IMR-90 (cell line): ENCODE data around the gene GRHL3. TPM values are rescaled to one million over a fixed set of nuclear protein-coding genes. Genes with fewer than 3 reads are reported as not detected.

Source experiments
- ATAC-seq: fragments of 200-7000 bp; cut with Tn5 transposase; 2 replicates; pipeline ENCODE4 v1.9.1; 2020; ENCODE audit warnings: low read depth, mild to moderate bottlenecking, moderate library complexity
- BruUV-seq: library from RNA; stranded (reverse); fragments of 400-500 nt; replicated peaks from 2 replicates; lab custom pipeline; 2021; lab: Mats Ljungman, UMichigan
- CTCF ChIA-PET: fragments of 300-600 bp; formaldehyde crosslinking; extraction: SDS; loops from one replicate; lab custom pipeline; 2021; ENCODE audit warnings: antibody characterized with exemption; lab: Yijun Ruan, JAX
- POLR2A ChIA-PET: fragments of 300-600 bp; sonication (Branson Sonifier 250); formaldehyde crosslinking; loops from one replicate; lab custom pipeline; 2022; ENCODE audit warnings: antibody characterized with exemption; ENCODE audit not compliant: unreplicated experiment; lab: Charles Lee
- DNase-seq: peaks from one replicate; pipeline ENCODE4 v3.0.0; 2013
- H2AFZ ChIP-seq: replicated peaks from 2 replicates; pipeline ENCODE3; 2013; ENCODE audit warnings: low read length, mild to moderate bottlenecking; ENCODE audit not compliant: poor library complexity
- H2AK5ac ChIP-seq: 2 replicates; pipeline ENCODE4 v1.6.1; 2013; ENCODE audit warnings: low read depth, low read length, inconsistent platforms
- H2AK9ac ChIP-seq: replicated peaks from 2 replicates; pipeline ENCODE3; 2013; ENCODE audit warnings: mild to moderate bottlenecking, low read depth, low read length, moderate library complexity; ENCODE audit not compliant: poor library complexity
- H2BK120ac ChIP-seq: 2 replicates; pipeline ENCODE4 v1.6.1; 2013; ENCODE audit warnings: low read depth, low read length, inconsistent platforms
- H2BK15ac ChIP-seq: 3 replicates; pipeline ENCODE4 v1.6.1; 2013; ENCODE audit warnings: low read depth, low read length, inconsistent platforms
- H2BK20ac ChIP-seq: 2 replicates; pipeline ENCODE4 v1.6.1; 2013; ENCODE audit warnings: low read depth, mild to moderate bottlenecking, inconsistent platforms, low read length, moderate library complexity
- H2BK5ac ChIP-seq: 2 replicates; pipeline ENCODE4 v1.6.1; 2013; ENCODE audit warnings: mild to moderate bottlenecking, low read depth, low read length, inconsistent platforms; ENCODE audit not compliant: poor library complexity, severe bottlenecking
- H3K14ac ChIP-seq: replicated peaks from 2 replicates; pipeline ENCODE4 v1.6.1; 2013; ENCODE audit warnings: low read depth, low read length, inconsistent platforms
- H3K18ac ChIP-seq: 2 replicates; pipeline ENCODE4 v1.6.1; 2013; ENCODE audit warnings: low read depth, low read length, control low read depth
- H3K23ac ChIP-seq: 2 replicates; pipeline ENCODE4 v1.6.1; 2013; ENCODE audit warnings: low read depth, low read length, inconsistent platforms
- H3K27ac ChIP-seq: 2 replicates; pipeline ENCODE4 v1.5.1; 2013; ENCODE audit warnings: mild to moderate bottlenecking, control low read depth, low read length; ENCODE audit not compliant: insufficient read depth
- H3K27me3 ChIP-seq: 2 replicates; pipeline ENCODE4 v1.6.1; 2013; ENCODE audit warnings: low read length; ENCODE audit not compliant: control insufficient read depth, insufficient read depth
- H3K36me3 ChIP-seq: 2 replicates; pipeline ENCODE4 v1.6.1; 2013; ENCODE audit warnings: low read length, mixed read lengths; ENCODE audit not compliant: control insufficient read depth, insufficient read depth
- H3K4ac ChIP-seq: 2 replicates; pipeline ENCODE4 v1.6.1; 2013; ENCODE audit warnings: low read depth, low read length, inconsistent platforms
- H3K4me1 ChIP-seq: 2 replicates; pipeline ENCODE4 v1.6.1; 2013; ENCODE audit warnings: low read length, mixed read lengths; ENCODE audit not compliant: control insufficient read depth, insufficient read depth
- H3K4me2 ChIP-seq: 2 replicates; pipeline ENCODE4 v1.6.1; 2013; ENCODE audit warnings: low read depth, mild to moderate bottlenecking, control low read depth, low read length, moderate library complexity
- H3K4me3 ChIP-seq: 2 replicates; pipeline ENCODE4 v1.5.1; 2013; ENCODE audit warnings: low read depth, mild to moderate bottlenecking, control low read depth, low read length, moderate library complexity; ENCODE audit not compliant: insufficient read depth
- H3K56ac ChIP-seq: 2 replicates; pipeline ENCODE4 v1.6.1; 2013; ENCODE audit warnings: low read length, inconsistent platforms; ENCODE audit not compliant: insufficient read depth; ENCODE audit errors: extremely low read depth
- H3K79me1 ChIP-seq, 2 experiments: 2 replicates each; pipeline ENCODE4 v1.6.1; 2013; ENCODE audit warnings: low read length in 2 of 2, inconsistent platforms in 1 of 2, low read depth in 1 of 2
- H3K9ac ChIP-seq: 2 replicates; pipeline ENCODE4 v1.6.1; 2013; ENCODE audit warnings: low read depth, low read length, control low read depth
- H3K9me1 ChIP-seq: 2 replicates; pipeline ENCODE4 v1.6.1; 2013; ENCODE audit warnings: low read length, inconsistent platforms; ENCODE audit not compliant: insufficient read depth
- H3K9me3 ChIP-seq: 2 replicates; pipeline ENCODE4 v1.6.1; 2013; ENCODE audit warnings: low read length; ENCODE audit not compliant: control insufficient read depth, insufficient read depth
- H4K20me1 ChIP-seq: 2 replicates; pipeline ENCODE4 v1.6.1; 2013; ENCODE audit warnings: low read length, inconsistent platforms; ENCODE audit not compliant: insufficient read depth
- H4K5ac ChIP-seq: 2 replicates; pipeline ENCODE4 v1.6.1; 2013; ENCODE audit warnings: mild to moderate bottlenecking, low read depth, low read length, control low read depth
- H4K8ac ChIP-seq, 2 experiments: 2 replicates each; pipeline ENCODE4 v1.6.1; 2013; ENCODE audit warnings: low read depth in 2 of 2, low read length in 2 of 2, control low read depth in 1 of 2, inconsistent platforms in 1 of 2
- H4K91ac ChIP-seq: 2 replicates; pipeline ENCODE4 v1.6.1; 2013; ENCODE audit warnings: low read depth, low read length, inconsistent platforms; ENCODE audit not compliant: insufficient read depth
- BHLHE40 ChIP-seq: fragments of 150-350 bp; IDR thresholded peaks from 2 replicates; pipeline ENCODE4 v1.6.1; 2016; ENCODE audit warnings: mild to moderate bottlenecking, low read depth, low read length
- CEBPB ChIP-seq: IDR thresholded peaks from 2 replicates; pipeline ENCODE4 v1.6.1; 2012; ENCODE audit warnings: low read depth, low read length, improper control_type of control experiment
- CHD1 ChIP-seq: IDR thresholded peaks from 2 replicates; pipeline ENCODE4 v1.6.1; 2012; ENCODE audit warnings: low read depth, low read length, improper control_type of control experiment
- FOS ChIP-seq: fragments of 150-350 bp; IDR thresholded peaks from 2 replicates; pipeline ENCODE4 v1.6.1; 2016; ENCODE audit warnings: low read depth, low read length
- RAD21 ChIP-seq: IDR thresholded peaks from 2 replicates; pipeline ENCODE4 v1.6.1; 2012; ENCODE audit warnings: low read length, improper control_type of control experiment
- WGBS, 2 experiments: methylation state at CpG; one replicate each; pipeline versions ENCODE4 v1.1.5 to v1.1.7; 2013; ENCODE audit warnings: missing lambda C conversion rate in 2 of 2; ENCODE audit not compliant: insufficient read length in 1 of 2; ENCODE audit errors: extremely low coverage in 2 of 2; 5-methylcytosine and 5-hydroxymethylcytosine counted together
- dilution Hi-C: fragments of 300-500 bp; cut with HindIII; formaldehyde crosslinking; loops from one replicate; pipeline ENCODE4 v1.14.3; 2018; ENCODE audit warnings: low sequenced_read_pairs; ENCODE audit not compliant: unreplicated experiment
- in situ Hi-C: fragments of 300-500 bp; cut with MboI; formaldehyde crosslinking; loops from 3 replicates; pipeline ENCODE4 v1.14.3; 2019; ENCODE audit warnings: low sequenced_read_pairs, inconsistent platforms, mixed read lengths
- intact Hi-C: fragments of 100-400 bp; cut with micrococcal nuclease; formaldehyde crosslinking; loops from 2 replicates; pipeline ENCODE4 v1.10.0; 2022
- polyA plus RNA-seq, 3 experiments: library from polyadenylated mRNA; depleted of rRNA; stranded (reverse); fragments of >200 nt; gene quantifications; 2 replicates each; pipeline ENCODE4 v1.2.3, GENCODE V29; 2012; ENCODE audit warnings: low replicate concordance in 1 of 3
- total RNA-seq: library from RNA; depleted of rRNA; stranded (reverse); fragments of >200 nt; gene quantifications from 2 replicates; pipeline ENCODE4 v1.2.3, GENCODE V29; 2012
- TF ChIP-seq, protein P1 (sequence below): fragments of 150-350 bp; IDR thresholded peaks from 2 replicates; pipeline ENCODE4 v1.6.1; 2016; ENCODE audit warnings: low read depth, mild to moderate bottlenecking, low read length, moderate library complexity, borderline replicate concordance

The GRHL3 gene
- total and polyA plus RNA-seq, 2 of the 4 experiments (the other 2 are of a cell fraction) = not detected

DNA sequence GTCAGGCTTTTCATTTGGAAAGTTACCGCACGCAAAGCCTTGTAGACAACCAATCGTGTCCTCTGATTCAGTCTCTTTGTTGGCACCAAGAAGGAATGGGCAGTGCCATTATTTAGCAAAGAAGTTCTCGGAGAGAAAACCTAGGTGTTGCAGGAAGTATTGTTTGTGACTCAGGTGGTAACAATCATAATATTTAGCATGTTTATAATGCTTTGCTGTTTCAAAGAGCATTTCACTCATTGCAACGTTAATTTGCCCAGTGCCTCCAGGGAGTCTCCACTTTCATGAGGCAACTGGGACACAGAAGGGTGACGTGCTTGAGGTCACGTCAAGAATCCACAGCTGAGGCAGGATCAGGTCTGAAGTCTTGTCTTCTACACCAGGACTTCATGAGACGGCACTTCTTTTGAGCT lies 63.0 kb downstream of the GRHL3 start:
- H2BK15ac ChIP-seq = no peak overlapping the region
- intact Hi-C loops (loop anchor here (10.0 kb wide), 1 partner anchor 87 kb away; no protein-coding TSS in a partner anchor), dilution Hi-C loops (no loop called here), in situ Hi-C loops (no loop called here)
- H3K14ac ChIP-seq = no peak overlapping the region
- H4K91ac ChIP-seq = no peak overlapping the region
- no peak overlapping the region for H2BK20ac ChIP-seq
- no peak overlapping the region for H2AFZ ChIP-seq
- no peaks in the 10 kb centered on the region for H3K9me3 ChIP-seq
- H2BK120ac ChIP-seq = no peak overlapping the region
- TF ChIP-seq FOS = no peak
- TF ChIP-seq, protein P1, sequence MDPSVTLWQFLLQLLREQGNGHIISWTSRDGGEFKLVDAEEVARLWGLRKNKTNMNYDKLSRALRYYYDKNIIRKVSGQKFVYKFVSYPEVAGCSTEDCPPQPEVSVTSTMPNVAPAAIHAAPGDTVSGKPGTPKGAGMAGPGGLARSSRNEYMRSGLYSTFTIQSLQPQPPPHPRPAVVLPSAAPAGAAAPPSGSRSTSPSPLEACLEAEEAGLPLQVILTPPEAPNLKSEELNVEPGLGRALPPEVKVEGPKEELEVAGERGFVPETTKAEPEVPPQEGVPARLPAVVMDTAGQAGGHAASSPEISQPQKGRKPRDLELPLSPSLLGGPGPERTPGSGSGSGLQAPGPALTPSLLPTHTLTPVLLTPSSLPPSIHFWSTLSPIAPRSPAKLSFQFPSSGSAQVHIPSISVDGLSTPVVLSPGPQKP = no peak
- TF ChIP-seq CHD1 = no peak
- TF ChIP-seq CEBPB = no peak
- TF ChIP-seq BHLHE40 = no peak
- TF ChIP-seq RAD21 = no peak
- no peak overlapping the region for H3K4me3 ChIP-seq
- no peak for ATAC-seq
- no peaks in the 10 kb centered on the region for H3K27me3 ChIP-seq
- peaks cover 16% of the 10 kb centered on the region for H3K4me1 ChIP-seq
- DNase-seq = no peak
- H3K4me2 ChIP-seq = no peak overlapping the region
- no peak overlapping the region for H4K8ac ChIP-seq
- peaks cover 24% of the 10 kb centered on the region for H3K9me1 ChIP-seq
- H4K5ac ChIP-seq = no peak overlapping the region
- ChIA-PET POLR2A (no interaction called here), CTCF (interaction anchor here (1.1 kb wide), 1 partner anchor 9 kb away, joined by 4 read pairs; no protein-coding TSS in a partner anchor)
- no TSS peak for BruUV-seq
- H3K56ac ChIP-seq = no peak overlapping the region
- peaks cover 4% of the 10 kb centered on the region; the same call in 1 of the 2 replicates for H4K20me1 ChIP-seq
- H2BK5ac ChIP-seq = no peak overlapping the region
- H3K36me3 ChIP-seq = no peaks in the 10 kb centered on the region
- H3K4ac ChIP-seq = no peak overlapping the region
- 0 out of 4 replicates have a peak, but pooled peaks cover 0 to 9% of the 10 kb centered on the region in 2 experiments for H3K79me1 ChIP-seq
- 0 out of 2 replicates have a peak overlapping the region, but pooled peaks have one; percentile 4 for H2AK5ac ChIP-seq
- H3K18ac ChIP-seq = no peak overlapping the region
- no peak overlapping the region for H3K27ac ChIP-seq
- 100% methylated on average over 1 of the region's 8 CpGs; no CpG with 5 or more reads in 1 of the 2 experiments for WGBS, 2 experiments
- no peak overlapping the region for H3K9ac ChIP-seq
- no peak overlapping the region for H2AK9ac ChIP-seq
- no peak overlapping the region for H3K23ac ChIP-seq
